Prostate gland (tissue), 2 donors: ENCODE results near the gene ONECUT3. TPM values are rescaled to one million over a fixed set of nuclear protein-coding genes. Genes with fewer than 3 reads are reported as not detected.

Experiments used
- DNase-seq: peaks from one replicate; pipeline ENCODE4 v3.0.0-alpha.2; 2019; ENCODE audit warnings: low spot score
- H3K27ac ChIP-seq, 2 donors: fragments of 200-600 bp; sonication (generic); 2 replicates each; pipeline ENCODE4 v1.5.1; 2017 to 2019
- H3K27me3 ChIP-seq: fragments of 200-600 bp; sonication (generic); replicated peaks from 2 replicates; pipeline ENCODE4 v1.5.1; 2019; ENCODE audit not compliant: insufficient read depth
- H3K36me3 ChIP-seq, 2 donors: fragments of 200-600 bp; sonication (generic); 1 replicate in 1 of 2; 2 replicates in 1 of 2; pipeline versions ENCODE4 v1.5.1 to v1.8.1; 2017 to 2019
- H3K4me1 ChIP-seq: fragments of 200-600 bp; sonication (generic); replicated peaks from 2 replicates; pipeline ENCODE4 v1.5.1; 2019
- H3K4me3 ChIP-seq, 2 donors: fragments of 200-600 bp; sonication (generic); 2 replicates each; pipeline ENCODE4 v1.5.1; 2017 to 2019
- H3K9me3 ChIP-seq: fragments of 200-600 bp; sonication (generic); 2 replicates; pipeline ENCODE4 v1.5.1; 2017
- POLR2A ChIP-seq: fragments of 450-650 bp; IDR thresholded peaks from one replicate; pipeline ENCODE4 v1.6.1; 2016; ENCODE audit warnings: antibody characterized with exemption, mild to moderate bottlenecking
- POLR2AphosphoS5 ChIP-seq: sonication (generic); formaldehyde crosslinking; IDR thresholded peaks from one replicate; pipeline ENCODE4 v1.6.1; 2017; ENCODE audit warnings: antibody characterized with exemption
- WGBS: methylation state at CpG from one replicate; pipeline ENCODE4 v1.1.5; 2018; 5-methylcytosine and 5-hydroxymethylcytosine counted together
- intact Hi-C: fragments of 100-400 bp; cut with DNase I; formaldehyde crosslinking; loops from one replicate; pipeline ENCODE4 v1.14.2; 2022
- total RNA-seq, 2 donors: library from RNA; depleted of rRNA; stranded (reverse); fragments of >200 nt; gene quantifications; one replicate each; pipeline ENCODE4 v1.1.0, GENCODE V29; 2016
- TF ChIP-seq, protein P1 (sequence below), 4 experiments: fragments of 200-600 bp in 2 of 4; fragments of 450-650 bp in 2 of 4; sonication (generic) in 2 of 4; IDR thresholded peaks; 1 replicate in 3 of 4; 2 replicates in 1 of 4; pipeline ENCODE4 v1.5.1; 2016 to 2019; ENCODE audit warnings: antibody characterized with exemption in 4 of 4, mild to moderate bottlenecking in 2 of 4, moderate library complexity in 2 of 4

Gene ONECUT3
- total RNA-seq, 2 donors from 2014 or later = not detected

DNA sequence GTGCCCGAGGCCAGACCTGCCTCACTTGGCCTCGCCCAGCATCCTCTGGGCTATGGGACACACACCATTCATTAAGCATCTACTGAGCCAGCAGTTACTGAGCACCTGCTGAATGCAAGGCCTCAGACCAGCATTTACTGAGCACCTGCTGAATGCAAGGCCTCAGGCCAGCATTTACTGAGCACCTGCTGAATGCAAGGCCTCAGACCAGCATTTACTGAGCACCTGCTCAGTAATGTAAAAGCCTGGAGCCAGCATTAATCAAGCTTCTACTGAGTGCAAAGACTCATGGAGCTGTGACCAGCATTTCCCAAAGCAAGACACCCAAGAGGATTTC is 55.1 kb downstream of the ONECUT3 start:
- intact Hi-C loops = no loop called here
- WGBS = 80% methylated on average over 2 of the region's 2 CpGs
- no peaks in the 10 kb centered on the region for H3K27me3 ChIP-seq
- DNase-seq = no peak
- no peaks in the 10 kb centered on the region for H3K9me3 ChIP-seq
- peaks cover 8% of the 10 kb centered on the region for H3K4me1 ChIP-seq
- H3K4me3 ChIP-seq = no peak overlapping the region
- no peaks in the 10 kb centered on the region for H3K36me3 ChIP-seq
- no peak for TF ChIP-seq POLR2AphosphoS5
- TF ChIP-seq, protein P1, sequence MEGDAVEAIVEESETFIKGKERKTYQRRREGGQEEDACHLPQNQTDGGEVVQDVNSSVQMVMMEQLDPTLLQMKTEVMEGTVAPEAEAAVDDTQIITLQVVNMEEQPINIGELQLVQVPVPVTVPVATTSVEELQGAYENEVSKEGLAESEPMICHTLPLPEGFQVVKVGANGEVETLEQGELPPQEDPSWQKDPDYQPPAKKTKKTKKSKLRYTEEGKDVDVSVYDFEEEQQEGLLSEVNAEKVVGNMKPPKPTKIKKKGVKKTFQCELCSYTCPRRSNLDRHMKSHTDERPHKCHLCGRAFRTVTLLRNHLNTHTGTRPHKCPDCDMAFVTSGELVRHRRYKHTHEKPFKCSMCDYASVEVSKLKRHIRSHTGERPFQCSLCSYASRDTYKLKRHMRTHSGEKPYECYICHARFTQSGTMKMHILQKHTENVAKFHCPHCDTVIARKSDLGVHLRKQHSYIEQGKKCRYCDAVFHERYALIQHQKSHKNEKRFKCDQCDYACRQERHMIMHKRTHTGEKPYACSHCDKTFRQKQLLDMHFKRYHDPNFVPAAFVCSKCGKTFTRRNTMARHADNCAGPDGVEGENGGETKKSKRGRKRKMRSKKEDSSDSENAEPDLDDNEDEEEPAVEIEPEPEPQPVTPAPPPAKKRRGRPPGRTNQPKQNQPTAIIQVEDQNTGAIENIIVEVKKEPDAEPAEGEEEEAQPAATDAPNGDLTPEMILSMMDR (IDR thresholded peaks at IDR 0.05) = no peak
- no peak for TF ChIP-seq POLR2A
- H3K27ac ChIP-seq = no peak overlapping the region

DNA sequence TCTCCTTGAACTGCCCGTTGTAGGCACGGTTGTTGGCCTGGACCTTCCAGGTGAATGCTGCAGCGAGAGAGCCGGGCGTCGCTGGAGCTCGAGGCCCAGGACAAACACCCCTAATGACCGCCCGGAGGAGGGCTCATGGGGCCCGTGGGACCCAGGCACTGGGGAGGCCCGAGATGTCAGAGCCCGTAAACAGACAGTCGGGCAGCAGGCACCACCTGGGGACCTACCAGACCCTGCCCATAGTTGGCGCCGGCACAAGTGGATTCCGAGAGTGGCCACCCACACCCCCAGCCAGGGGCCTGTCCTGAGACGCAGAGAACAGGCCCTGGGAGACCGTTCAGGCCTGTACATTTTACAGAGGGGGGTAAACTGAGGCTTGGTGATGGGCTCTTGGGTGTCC is 56.4 kb downstream of the ONECUT3 start:
- peaks cover 8% of the 10 kb centered on the region for H3K4me1 ChIP-seq
- H3K36me3 ChIP-seq = no peaks in the 10 kb centered on the region
- H3K9me3 ChIP-seq = no peaks in the 10 kb centered on the region
- intact Hi-C loops = no loop called here
- TF ChIP-seq POLR2A = no peak
- no peak for TF ChIP-seq POLR2AphosphoS5
- TF ChIP-seq, protein P1 (IDR thresholded peaks at IDR 0.05) = no peak
- 53% methylated on average over 12 of the region's 18 CpGs for WGBS
- H3K27me3 ChIP-seq = no peaks in the 10 kb centered on the region
- no peak overlapping the region for H3K4me3 ChIP-seq
- no peak for DNase-seq
- no peak overlapping the region for H3K27ac ChIP-seq

DNA sequence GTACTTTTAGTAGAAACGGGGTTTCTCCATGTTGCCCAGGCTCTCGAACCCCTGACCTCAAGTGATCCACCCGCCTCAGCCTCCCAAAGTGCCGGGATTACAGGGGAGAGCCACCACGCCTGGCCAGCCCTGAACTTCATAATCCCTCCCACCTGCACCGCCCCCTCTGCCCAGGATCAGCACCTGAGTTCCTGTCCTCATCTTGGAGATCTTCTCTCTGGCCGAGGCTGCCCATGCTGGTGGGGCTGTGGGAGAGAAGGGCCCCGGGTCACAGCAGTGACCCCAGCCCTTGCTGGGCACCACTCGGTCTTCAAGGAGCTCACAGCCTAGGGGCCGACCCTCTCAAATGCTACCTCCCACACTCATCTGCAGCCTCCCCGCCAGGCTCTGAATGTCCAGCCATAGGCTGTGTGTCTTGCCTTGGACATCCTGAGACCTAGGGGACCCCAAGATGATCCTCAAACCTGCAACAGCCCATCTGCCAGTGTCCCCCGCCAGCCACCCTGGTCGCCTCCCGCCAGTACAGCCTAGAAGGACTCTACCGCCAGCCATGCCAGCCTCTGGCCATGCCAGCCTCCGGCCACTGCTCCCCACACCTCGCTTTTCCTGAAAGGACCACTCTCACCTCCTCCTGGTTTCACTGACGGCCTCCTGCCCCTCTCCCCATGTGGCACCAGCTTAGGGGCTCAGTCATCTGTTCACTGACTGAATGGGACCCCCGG is 57.3 kb downstream of the ONECUT3 start:
- TF ChIP-seq POLR2AphosphoS5 = no peak
- no peak for TF ChIP-seq POLR2A
- TF ChIP-seq, protein P1 (IDR thresholded peaks at IDR 0.05) = no peak
- no peak overlapping the region for H3K4me3 ChIP-seq
- peaks cover 8% of the 10 kb centered on the region for H3K4me1 ChIP-seq
- no peaks in the 10 kb centered on the region for H3K27me3 ChIP-seq
- no peak for DNase-seq
- WGBS = 92% methylated on average over 18 of the region's 19 CpGs
- intact Hi-C loops = no loop called here
- no peaks in the 10 kb centered on the region for H3K36me3 ChIP-seq
- no peaks in the 10 kb centered on the region for H3K9me3 ChIP-seq
- no peak overlapping the region for H3K27ac ChIP-seq

DNA sequence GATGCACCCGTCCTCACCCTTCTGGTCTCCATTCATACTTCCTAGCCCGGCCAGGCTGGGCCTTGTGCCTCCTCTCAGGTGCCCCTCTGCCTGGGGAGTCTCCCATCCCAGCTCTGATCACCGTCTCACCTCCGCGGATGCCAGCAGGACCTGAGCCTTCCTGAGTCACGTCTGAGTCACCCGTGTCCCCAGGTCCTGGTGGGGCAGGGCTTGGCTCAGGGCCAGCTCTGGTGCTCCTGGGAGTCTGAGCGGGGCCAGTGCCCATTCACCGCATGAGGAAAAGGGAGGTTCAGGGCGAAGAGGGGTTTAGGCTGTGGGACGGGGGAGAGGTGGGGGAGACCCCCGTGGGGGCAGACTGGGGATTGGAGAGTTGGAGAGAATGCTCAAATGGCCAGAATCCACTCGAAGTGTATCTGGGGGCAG is 58.2 kb downstream of the ONECUT3 start:
- H3K4me3 ChIP-seq = peak overlapping the region; percentile 32 to 36
- H3K4me1 ChIP-seq = peaks cover 8% of the 10 kb centered on the region
- peaks cover 0 to 4% of the 10 kb centered on the region in 2 donors for H3K36me3 ChIP-seq
- TF ChIP-seq, protein P1 (IDR thresholded peaks at IDR 0.05) = no peak
- no peaks in the 10 kb centered on the region for H3K9me3 ChIP-seq
- H3K27ac ChIP-seq = peak overlapping the region in 1 of 2 donors; percentile 69
- intact Hi-C loops = no loop called here
- peak; percentile 46 for DNase-seq
- no peaks in the 10 kb centered on the region for H3K27me3 ChIP-seq
- 24% methylated on average over 13 of the region's 13 CpGs for WGBS

DNA sequence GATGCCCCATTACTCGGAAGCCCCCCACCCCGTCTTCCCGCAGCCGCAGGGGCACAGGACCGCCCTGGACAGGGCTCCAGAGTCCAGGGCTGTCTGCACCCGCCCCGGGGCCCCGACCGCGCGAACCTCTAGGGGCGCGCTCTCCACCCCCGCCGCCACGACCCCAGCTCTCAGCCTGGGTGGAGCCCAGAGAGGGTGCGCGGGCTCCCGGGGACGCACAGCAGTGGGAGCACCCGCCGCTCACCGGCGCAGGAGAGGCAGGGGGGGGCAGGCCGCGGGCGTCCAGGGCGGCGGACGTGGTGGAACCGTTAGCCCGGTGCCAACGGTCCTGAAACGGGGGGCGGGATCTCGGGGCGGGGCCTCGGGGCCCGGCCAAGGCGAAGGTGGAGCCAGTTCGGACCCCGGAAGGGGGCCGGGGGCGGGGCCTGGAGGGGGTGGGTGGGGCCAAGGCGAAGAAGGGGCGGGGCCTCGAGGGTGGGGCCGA is 58.7 kb downstream of the ONECUT3 start, which contains the start of gene ATP8B3:
ATP8B3 (minus strand) TSS at position 335 of the 484 bp plus-strand sequence. CDS start 540 bp downstream, outside the sequence.
- no peak for DNase-seq
- peaks cover 8% of the 10 kb centered on the region for H3K4me1 ChIP-seq
- H3K36me3 ChIP-seq = peaks cover 0 to 4% of the 10 kb centered on the region in 2 donors
- H3K9me3 ChIP-seq = no peaks in the 10 kb centered on the region
- no peak for TF ChIP-seq POLR2A
- TF ChIP-seq, protein P1 (IDR thresholded peaks at IDR 0.05) = no peak
- TF ChIP-seq POLR2AphosphoS5 = no peak
- 4% methylated on average over 37 of the region's 48 CpGs for WGBS
- intact Hi-C loops = no loop called here
- H3K4me3 ChIP-seq = peak within 1 kb of the TSS; percentile 32 to 36
- H3K27me3 ChIP-seq = no peaks in the 10 kb centered on the region
- peak within 1 kb of the TSS; percentile 31 to 69 for H3K27ac ChIP-seq
